Right kidney (tissue), 1 donor: Measurements from ENCODE around the gene MS4A5.

Experiments used
- DNase-seq: peaks from one replicate; pipeline ENCODE4 v3.0.0-alpha.2; 2016

The MS4A5 gene

GRCh38 chr11:60482361-60482760, 53.0 kb downstream of the MS4A5 start:
- DNase-seq: no peak

- no peak for DNase-seq
These were observed 56.6 kb downstream of the MS4A5 start for GRCh38 chr11:60485987-60486386.

- no peak for DNase-seq
These were observed 63.2 kb downstream of the MS4A5 start, which contains the start of gene MS4A12 for GRCh38 chr11:60492488-60493009. Gene MS4A12 (plus strand): TSS chr11:60492778. CDS start chr11:60497319, 4,541 bp downstream.

- no peak for DNase-seq
These were observed 64.1 kb downstream of the MS4A5 start for GRCh38 chr11:60493454-60493853.
